Activated CD8-positive, alpha-beta memory T cell treated with anti-CD3 and anti-CD28 coated beads, Interleukin-2, amount 50 U/mL, for 1 hour (primary cell): ENCODE data around the gene PIGL.
"Not testable (repeated sequence)": the region's sequence is repeated elsewhere in the genome, so short reads cannot be mapped to it uniquely, and the experiment has no call there.

Experiments used
- DNase-seq: peaks from one replicate; pipeline ENCODE4 v3.0.0-alpha.2; 2020; ENCODE audit errors: extremely low read depth

The PIGL gene

GRCh38 chr17:16216341-16217001 lies 539 bp upstream of the PIGL start:
- not testable (repeated sequence) for DNase-seq

- DNase-seq = no peak
Observed at GRCh38 chr17:16222406-16222805, 5.4 kb downstream of the PIGL start.

- DNase-seq = not testable (repeated sequence)
Observed at GRCh38 chr17:16229912-16230561, 13.0 kb downstream of the PIGL start.

GRCh38 chr17:16232391-16232790 lies 15.4 kb downstream of the PIGL start:
- no peak for DNase-seq

GRCh38 chr17:16239931-16240330 lies 22.9 kb downstream of the PIGL start:
- DNase-seq = no peak

- no peak for DNase-seq
Observed at GRCh38 chr17:16241906-16242399, 24.9 kb downstream of the PIGL start.

GRCh38 chr17:16243385-16243784 lies 26.4 kb downstream of the PIGL start:
- no peak for DNase-seq

GRCh38 chr17:16243801-16244567 lies 27.0 kb downstream of the PIGL start:
- DNase-seq = no peak

GRCh38 chr17:16247586-16247984 lies 30.6 kb downstream of the PIGL start:
- no peak for DNase-seq

GRCh38 chr17:16250635-16251034 lies 33.6 kb downstream of the PIGL start:
- DNase-seq = no peak

- DNase-seq = no peak
Observed at GRCh38 chr17:16251043-16251442, 34.0 kb downstream of the PIGL start.

GRCh38 chr17:16251556-16251955 lies 34.5 kb downstream of the PIGL start:
- DNase-seq = no peak

GRCh38 chr17:16254773-16255400 lies 37.9 kb downstream of the PIGL start:
- no peak for DNase-seq

- DNase-seq = no peak
Observed at GRCh38 chr17:16255481-16255921, 38.5 kb downstream of the PIGL start.

GRCh38 chr17:16258901-16259300 lies 41.9 kb downstream of the PIGL start:
- no peak for DNase-seq

- DNase-seq = no peak
Observed at GRCh38 chr17:16259926-16260325, 42.9 kb downstream of the PIGL start.

- no peak for DNase-seq
Observed at GRCh38 chr17:16261049-16261448, 44.0 kb downstream of the PIGL start.

- no peak for DNase-seq
Observed at GRCh38 chr17:16262201-16262600, 45.2 kb downstream of the PIGL start.

- no peak for DNase-seq
Observed at GRCh38 chr17:16267174-16267573, 50.2 kb downstream of the PIGL start.

- no peak for DNase-seq
Observed at GRCh38 chr17:16269658-16270057, 52.6 kb downstream of the PIGL start.

- DNase-seq = no peak
Observed at GRCh38 chr17:16272111-16272840, 55.3 kb downstream of the PIGL start.
